Activated CD4-positive, alpha-beta T cell treated with anti-CD3 and anti-CD28 coated beads for 36 hours (primary cell): ENCODE measurements around the gene GNPDA1. TPM values are rescaled to one million over a fixed set of nuclear protein-coding genes. Genes with fewer than 3 reads are reported as not detected.
"Not testable (repeated sequence)": the region's sequence is repeated elsewhere in the genome, so short reads cannot be mapped to it uniquely, and the experiment has no call there.

Experiments used
- ATAC-seq: fragments of 200-7000 bp; cut with Tn5 transposase; one replicate; pipeline ENCODE4 v1.10.0; 2021; ENCODE audit warnings: mild to moderate bottlenecking, moderate library complexity
- CTCF ChIA-PET: fragments of 350-600 bp; sonication (Branson Sonifier 250); formaldehyde crosslinking; loops from one replicate; lab custom pipeline; 2021; ENCODE audit warnings: antibody characterized with exemption; lab: Charles Lee
- POLR2A ChIA-PET: fragments of 350-600 bp; sonication (Branson Sonifier 250); formaldehyde crosslinking; loops from one replicate; lab custom pipeline; 2021; ENCODE audit warnings: antibody characterized with exemption, inconsistent platforms; lab: Charles Lee
- DNase-seq: peaks from one replicate; pipeline ENCODE4 v3.0.0-alpha.2; 2020
- H3K27ac Mint-ChIP-seq: one replicate; pipeline ENCODE4 v1.8.0; 2021; ENCODE audit warnings: mixed read lengths
- H3K27me3 Mint-ChIP-seq: one replicate; pipeline ENCODE4 v1.8.0; 2021; ENCODE audit warnings: mixed read lengths
- H3K36me3 Mint-ChIP-seq: one replicate; pipeline ENCODE4 v1.8.0; 2021; ENCODE audit warnings: low read depth, mixed read lengths
- H3K4me1 Mint-ChIP-seq: one replicate; pipeline ENCODE4 v1.8.0; 2021; ENCODE audit warnings: mixed read lengths
- H3K4me3 Mint-ChIP-seq: one replicate; pipeline ENCODE4 v1.8.0; 2021; ENCODE audit warnings: mild to moderate bottlenecking, moderate library complexity, mixed read lengths
- H3K9me3 Mint-ChIP-seq: one replicate; pipeline ENCODE4 v1.8.0; 2021; ENCODE audit warnings: low read depth, mixed read lengths
- intact Hi-C, 2 experiments: fragments of 100-400 bp; cut with DNase I in 1 of 2; cut with micrococcal nuclease in 1 of 2; formaldehyde crosslinking; loops; one replicate each; pipeline versions ENCODE4 v1.14.2 to v1.15.1; 2022 to 2024; cut with DNase I, micrococcal nuclease
- total RNA-seq, 2 experiments: library from RNA; stranded (reverse); gene quantifications; one replicate each; pipeline ENCODE4 v1.2.3, GENCODE V29; 2021

Gene GNPDA1
- total RNA-seq, 2 experiments from 2014 or later = 75.4 to 77.4 TPM

DNA sequence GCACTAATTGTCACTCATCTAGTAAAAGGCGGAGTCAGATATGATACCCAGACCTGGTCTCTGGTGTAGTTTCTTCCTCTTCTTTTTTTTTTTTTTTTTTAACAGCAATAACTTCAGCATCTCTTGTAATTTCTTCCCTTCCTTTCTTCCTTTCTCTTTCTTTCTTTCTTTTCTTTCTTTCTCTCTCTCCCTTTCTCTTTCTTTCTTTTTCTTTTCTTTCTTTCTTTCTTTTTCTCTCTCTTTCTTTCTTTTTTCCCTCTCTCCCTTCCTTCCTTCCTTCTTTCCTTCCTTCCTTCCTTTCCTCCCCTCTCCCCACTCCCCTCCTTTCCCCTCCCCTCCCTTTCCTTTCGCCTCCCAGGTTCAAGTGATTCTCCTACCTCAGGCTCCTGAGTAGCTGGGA lies 25.9 kb upstream of the GNPDA1 start:
- peaks cover 12% of the 10 kb centered on the region for H3K4me1 Mint-ChIP-seq
- H3K27me3 Mint-ChIP-seq = no peaks in the 10 kb centered on the region
- H3K27ac Mint-ChIP-seq = no peak overlapping the region
- H3K36me3 Mint-ChIP-seq = no peaks in the 10 kb centered on the region
- DNase-seq = no peak
- H3K4me3 Mint-ChIP-seq = no peak overlapping the region
- H3K9me3 Mint-ChIP-seq = no peaks in the 10 kb centered on the region
- intact Hi-C loops = no loop called here
- ATAC-seq = no peak
- CTCF ChIA-PET = no interaction called here
- POLR2A ChIA-PET = no interaction called here

DNA sequence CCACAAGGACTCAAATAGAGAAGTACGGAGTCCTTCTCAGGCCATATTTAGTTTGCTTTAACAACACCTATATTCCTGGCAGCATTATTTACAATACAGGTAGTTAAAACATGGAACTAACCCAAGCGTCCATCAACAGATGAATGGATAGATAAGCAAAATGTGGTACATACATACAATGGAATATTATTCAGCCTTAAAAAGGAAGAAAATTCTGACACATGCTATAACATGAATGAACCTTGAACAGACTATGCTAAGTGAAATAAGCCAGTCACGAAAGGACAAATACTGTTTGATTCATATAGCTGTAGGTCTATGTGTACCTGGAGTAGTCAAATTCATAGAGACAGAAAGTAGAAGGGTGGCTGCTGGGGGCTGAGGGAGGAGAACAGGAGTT lies 24.8 kb upstream of the GNPDA1 start:
- CTCF ChIA-PET, H3K27me3 Mint-ChIP-seq, POLR2A ChIA-PET, ATAC-seq, intact Hi-C loops, H3K4me3 Mint-ChIP-seq, H3K27ac Mint-ChIP-seq, H3K36me3 Mint-ChIP-seq, H3K9me3 Mint-ChIP-seq, DNase-seq: not testable (repeated sequence)
- H3K4me1 Mint-ChIP-seq = peaks cover 16% of the 10 kb centered on the region

DNA sequence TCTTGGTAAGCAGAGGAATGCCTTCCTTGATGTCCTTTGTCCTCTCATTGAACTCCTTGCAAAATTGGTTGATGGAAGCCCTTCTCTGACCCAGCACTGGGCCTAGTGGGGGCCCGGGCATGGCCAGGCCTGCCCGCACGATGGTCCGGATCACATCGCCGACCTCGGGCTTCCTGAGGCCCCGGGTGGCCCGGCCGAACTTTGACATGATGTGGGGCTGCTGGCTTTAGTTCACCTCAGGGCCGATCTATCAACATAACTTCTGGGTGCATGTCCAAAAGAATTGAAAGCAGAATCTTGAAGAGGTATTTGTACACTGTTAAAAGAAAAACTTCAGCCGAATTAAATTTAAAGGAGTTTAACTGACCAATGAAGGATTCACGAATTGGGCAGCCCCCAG lies 24.1 kb upstream of the GNPDA1 start:
- intact Hi-C loops = no loop called here
- no peaks in the 10 kb centered on the region for H3K27me3 Mint-ChIP-seq
- no peaks in the 10 kb centered on the region for H3K36me3 Mint-ChIP-seq
- DNase-seq (no peak), ATAC-seq (no peak)
- POLR2A ChIA-PET = no interaction called here
- H3K4me1 Mint-ChIP-seq = peaks cover 16% of the 10 kb centered on the region
- no peak overlapping the region for H3K27ac Mint-ChIP-seq
- no peak overlapping the region for H3K4me3 Mint-ChIP-seq
- CTCF ChIA-PET = no interaction called here
- H3K9me3 Mint-ChIP-seq = peaks cover 2% of the 10 kb centered on the region

DNA sequence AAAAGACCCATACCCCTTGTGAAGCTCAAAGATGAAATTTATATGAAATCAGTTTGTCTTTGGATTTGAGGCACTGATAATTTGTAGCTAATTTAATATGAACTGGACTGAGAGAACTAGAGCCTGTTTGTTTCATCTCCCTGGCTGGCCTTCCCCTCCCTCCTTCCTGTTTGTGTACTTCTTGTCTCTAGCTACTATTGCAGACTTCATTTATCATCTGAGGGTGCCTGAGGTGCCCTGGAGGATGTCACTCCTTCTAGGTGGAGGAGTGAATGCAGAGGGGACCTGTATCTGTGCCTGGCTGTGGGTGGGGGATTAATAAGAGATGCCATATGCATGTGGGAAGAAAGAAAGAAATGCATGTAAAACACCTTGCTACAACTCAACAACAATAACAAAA lies 22.2 kb upstream of the GNPDA1 start:
- Mint-ChIP-seq H3K36me3 (no peaks in the 10 kb centered on the region), H3K9me3 (peaks cover 2% of the 10 kb centered on the region), H3K4me3 (no peak overlapping the region), H3K27ac (peak overlapping the region; percentile 9), H3K27me3 (no peaks in the 10 kb centered on the region), H3K4me1 (peaks cover 16% of the 10 kb centered on the region)
- POLR2A ChIA-PET = no interaction called here
- intact Hi-C loops = no loop called here
- DNase-seq (no peak), ATAC-seq (no peak)
- CTCF ChIA-PET = no interaction called here

DNA sequence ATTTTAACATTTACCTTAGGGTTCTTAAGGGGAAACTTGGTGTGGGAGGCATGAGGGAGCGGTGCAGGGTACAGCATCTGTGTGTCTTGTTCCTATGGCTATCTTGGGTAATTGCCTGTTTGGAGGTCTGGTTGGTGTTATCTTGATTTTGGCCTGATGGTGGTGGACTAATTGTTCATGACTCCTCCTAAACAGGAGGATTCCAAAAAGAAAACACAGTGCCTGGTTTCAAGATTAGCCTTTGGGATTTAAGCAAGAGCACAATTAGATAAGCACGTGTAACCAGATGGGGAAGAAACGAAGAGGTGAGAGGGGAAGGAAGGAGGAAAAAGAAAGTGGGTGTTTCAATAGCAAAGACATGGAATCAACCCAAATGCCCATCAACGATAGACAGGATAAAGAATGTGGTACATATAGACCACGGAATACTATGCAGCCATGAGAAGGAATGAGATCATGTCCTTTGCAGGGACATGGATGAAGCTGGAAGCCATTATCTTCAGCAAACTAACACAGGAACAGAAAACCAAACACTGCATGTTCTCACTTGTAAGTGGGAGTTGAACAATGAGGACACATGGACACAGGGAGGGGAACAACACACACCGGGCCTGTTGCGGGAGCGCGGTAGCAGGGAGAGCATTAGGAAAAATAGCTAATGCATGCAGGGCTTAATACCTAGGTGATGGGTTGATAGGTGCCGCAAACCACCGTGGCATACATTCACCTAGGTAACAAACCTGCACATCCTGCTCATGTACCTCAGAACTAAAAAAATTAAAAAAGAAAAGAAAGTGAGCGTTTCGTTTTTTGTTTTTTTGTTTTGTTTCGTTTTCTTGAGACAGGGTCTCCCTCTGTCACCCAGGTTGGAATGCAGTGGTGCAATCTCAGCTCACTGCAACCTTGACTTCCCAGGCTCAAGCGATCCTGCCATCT lies 21.1 kb upstream of the GNPDA1 start:
- H3K27ac Mint-ChIP-seq = peak overlapping the region; percentile 38
- peaks cover 16% of the 10 kb centered on the region for H3K4me1 Mint-ChIP-seq
- intact Hi-C loops, H3K4me3 Mint-ChIP-seq, DNase-seq, H3K27me3 Mint-ChIP-seq, POLR2A ChIA-PET, H3K36me3 Mint-ChIP-seq, H3K9me3 Mint-ChIP-seq, ATAC-seq: not testable (repeated sequence)
- CTCF ChIA-PET = interaction anchor here (1.0 kb wide), 1 partner anchor 18 kb away, joined by 4 read pairs; no protein-coding TSS in a partner anchor

DNA sequence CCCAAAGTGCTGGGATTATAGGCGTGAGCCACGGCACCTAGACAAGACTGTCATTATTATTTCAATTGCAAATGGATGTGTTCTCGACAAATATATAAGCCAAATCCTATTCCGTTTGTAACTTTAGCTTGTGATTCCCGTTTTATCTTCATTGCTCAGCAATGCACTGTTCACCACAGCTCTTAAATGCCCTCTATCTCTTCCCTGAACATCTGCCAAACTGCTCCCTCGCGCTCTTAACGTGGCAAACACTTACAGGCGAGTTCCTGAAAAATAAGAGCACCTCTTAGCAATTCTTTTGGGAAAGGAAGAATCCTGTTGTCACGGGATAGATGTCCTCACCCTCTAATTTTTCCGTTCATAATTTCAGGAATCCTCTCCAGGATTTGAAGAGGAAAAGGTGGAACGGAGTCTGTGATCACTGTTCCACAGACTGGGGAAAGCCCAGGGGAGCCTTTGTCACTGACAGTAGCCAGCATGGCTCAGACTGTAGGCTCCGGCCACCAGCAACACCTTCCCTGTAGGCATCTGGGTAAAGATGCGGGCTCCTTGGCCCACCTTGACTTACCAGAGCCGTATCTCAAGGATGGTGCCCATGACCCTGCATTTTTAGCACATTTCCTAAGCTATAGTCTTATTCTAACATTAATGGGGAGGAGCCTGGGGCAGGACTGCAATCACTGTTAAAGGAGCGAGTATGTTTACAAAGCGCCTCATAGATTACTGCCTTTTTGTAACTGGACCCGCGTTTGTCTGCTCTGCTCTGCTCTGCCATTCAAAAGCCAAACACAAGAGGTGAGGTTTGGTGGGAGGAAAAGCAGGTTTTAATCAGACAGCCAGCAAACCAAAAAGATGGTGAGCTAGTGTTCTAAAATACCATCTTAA lies 20.2 kb upstream of the GNPDA1 start:
- Mint-ChIP-seq H3K27ac (peak overlapping the region; percentile 38), H3K27me3 (no peaks in the 10 kb centered on the region), H3K36me3 (no peaks in the 10 kb centered on the region), H3K4me3 (no peak overlapping the region), H3K4me1 (peaks cover 16% of the 10 kb centered on the region), H3K9me3 (peaks cover 2% of the 10 kb centered on the region)
- ATAC-seq (no peak), DNase-seq (no peak)
- POLR2A ChIA-PET = no interaction called here
- intact Hi-C loops = no loop called here
- CTCF ChIA-PET = interaction anchor here (0.5 to 1.0 kb wide), 2 partner anchors 17 to 35 kb away, joined by 3 to 4 read pairs; no protein-coding TSS in a partner anchor

DNA sequence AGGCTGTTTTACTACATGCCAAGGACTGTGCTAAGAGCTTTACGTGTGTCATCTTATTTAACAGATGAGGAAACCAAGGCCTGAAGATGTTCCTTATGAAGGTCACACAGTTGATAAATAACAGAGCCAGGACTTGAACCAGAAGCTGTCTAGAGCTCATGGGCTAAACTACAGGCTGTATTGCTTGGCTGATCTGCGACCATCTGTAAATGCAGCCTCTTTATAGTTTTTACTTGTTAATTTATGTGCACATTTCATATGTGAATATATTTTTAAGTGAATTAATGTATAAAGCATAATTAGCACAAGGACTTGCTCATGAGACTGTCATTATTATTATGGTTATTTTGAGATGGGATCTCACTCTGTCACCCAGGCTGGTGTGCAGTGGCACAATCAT lies 19.3 kb upstream of the GNPDA1 start:
- POLR2A ChIA-PET = no interaction called here
- ATAC-seq (no peak), DNase-seq (no peak)
- H3K4me1 Mint-ChIP-seq = peaks cover 16% of the 10 kb centered on the region
- no peaks in the 10 kb centered on the region for H3K27me3 Mint-ChIP-seq
- intact Hi-C loops = no loop called here
- H3K27ac Mint-ChIP-seq = no peak overlapping the region
- H3K4me3 Mint-ChIP-seq = no peak overlapping the region
- peaks cover 2% of the 10 kb centered on the region for H3K9me3 Mint-ChIP-seq
- CTCF ChIA-PET = no interaction called here
- H3K36me3 Mint-ChIP-seq = no peaks in the 10 kb centered on the region

DNA sequence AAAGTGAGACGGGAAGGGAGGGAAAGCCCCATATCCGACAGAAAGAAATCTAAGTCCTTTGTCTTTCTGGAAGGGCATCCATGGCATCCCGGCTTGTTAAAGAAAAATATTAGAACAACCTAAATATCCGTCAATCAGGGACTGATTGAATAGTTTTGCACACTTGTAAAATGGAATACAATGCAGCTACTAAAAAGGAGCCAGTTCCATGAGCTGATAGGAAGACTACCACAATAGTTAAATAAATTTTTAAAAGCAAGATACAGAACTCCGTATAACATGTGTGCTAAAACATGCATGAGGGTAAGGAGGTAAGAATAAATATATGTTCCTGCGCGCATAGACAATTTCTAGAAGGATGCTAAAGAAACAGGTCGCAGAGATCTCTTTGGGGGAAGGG lies 12.8 kb upstream of the GNPDA1 start:
- Mint-ChIP-seq H3K36me3 (no peaks in the 10 kb centered on the region), H3K4me3 (peak overlapping the region; percentile 72), H3K9me3 (no peaks in the 10 kb centered on the region), H3K4me1 (peaks cover 13% of the 10 kb centered on the region), H3K27me3 (no peaks in the 10 kb centered on the region), H3K27ac (peak overlapping the region; percentile 94)
- ChIA-PET CTCF (interaction anchor here (1.3 to 2.6 kb wide), 4 partner anchors 10 to 84 kb away, joined by 3 to 21 read pairs (median 4); no protein-coding TSS in a partner anchor), POLR2A (interaction anchor here (1.3 to 1.4 kb wide), 2 partner anchors 84 to 85 kb away, joined by 3 read pairs; no protein-coding TSS in a partner anchor)
- DNase-seq (no peak), ATAC-seq (no peak)
- intact Hi-C loops = loop anchor here in 1 of 2 experiments (1.0 kb wide), 1 partner anchor 9 kb away; no protein-coding TSS in a partner anchor

DNA sequence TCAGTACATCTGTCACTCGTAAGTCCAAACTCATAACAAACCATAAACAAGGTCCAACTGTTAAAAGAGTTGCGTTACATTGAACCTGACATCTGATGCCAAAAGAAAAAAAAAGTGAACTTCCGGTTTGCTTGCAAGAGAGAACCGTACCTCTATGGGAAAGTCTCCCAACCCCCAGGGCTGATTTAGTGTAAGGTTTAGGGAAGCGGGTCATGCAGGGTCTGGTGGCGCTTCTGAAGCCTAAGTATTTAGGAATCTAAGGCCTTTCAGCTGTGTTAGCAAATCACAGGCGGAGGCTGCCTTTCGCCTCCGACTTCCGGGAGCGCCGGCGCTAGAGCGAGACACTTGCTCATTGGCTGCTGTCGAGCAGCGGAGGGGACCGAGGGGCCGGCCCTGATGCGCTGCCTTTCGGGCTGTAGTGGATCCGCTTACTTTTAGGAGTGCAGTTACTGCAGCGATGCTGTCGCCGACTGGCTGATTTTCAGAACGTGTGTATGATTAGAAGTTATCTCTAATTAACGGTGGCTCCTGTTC lies 12.0 kb upstream of the GNPDA1 start:
- no peaks in the 10 kb centered on the region for H3K27me3 Mint-ChIP-seq
- H3K36me3 Mint-ChIP-seq = peaks cover 3% of the 10 kb centered on the region
- H3K27ac Mint-ChIP-seq = peak overlapping the region; percentile 94
- peak; percentile 94 for DNase-seq
- intact Hi-C loops = loop anchor here in 1 of 2 experiments (1.0 kb wide), 1 partner anchor 9 kb away; no protein-coding TSS in a partner anchor
- peaks cover 19% of the 10 kb centered on the region for H3K4me1 Mint-ChIP-seq
- peak overlapping the region; percentile 72 for H3K4me3 Mint-ChIP-seq
- CTCF ChIA-PET = interaction anchor here (0.7 to 2.6 kb wide), 8 partner anchors 9 to 119 kb away, joined by 3 to 21 read pairs (median 4); partner anchors contain the start of gene RNF14
- ATAC-seq = peak; percentile 100
- peaks cover 6% of the 10 kb centered on the region for H3K9me3 Mint-ChIP-seq
- POLR2A ChIA-PET = interaction anchor here (1.3 to 1.4 kb wide), 2 partner anchors 84 to 86 kb away, joined by 3 read pairs; no protein-coding TSS in a partner anchor

- intact Hi-C loops = no loop called here
- Mint-ChIP-seq H3K4me1 (peaks cover 22% of the 10 kb centered on the region), H3K36me3 (peaks cover 3% of the 10 kb centered on the region), H3K27ac (no peak overlapping the region), H3K9me3 (peaks cover 8% of the 10 kb centered on the region), H3K27me3 (no peaks in the 10 kb centered on the region), H3K4me3 (no peak overlapping the region)
- DNase-seq = no peak
- ATAC-seq = no peak
- POLR2A ChIA-PET = no interaction called here
- CTCF ChIA-PET = interaction anchor here (0.6 to 2.6 kb wide), 4 partner anchors 8 to 469 kb away, joined by 3 to 21 read pairs (median 4); no protein-coding TSS in a partner anchor
These were observed 11.0 kb upstream of the GNPDA1 start for GRCh38 chr5:142023836-142024235.
